HepG2 (cell line): ENCODE data around the gene C1RL. TPM values are rescaled to one million over a fixed set of nuclear protein-coding genes. Genes with fewer than 3 reads are reported as not detected.

Source experiments
- KIAA2018 ChIP-seq: sonication (generic); formaldehyde crosslinking; IDR thresholded peaks from 2 replicates; pipeline ENCODE4 v1.5.0; 2020; ENCODE audit warnings: mild to moderate bottlenecking, missing genetic modification reagents, borderline replicate concordance
- LRRFIP1 ChIP-seq: sonication (generic); formaldehyde crosslinking; conservative IDR thresholded peaks from 2 replicates; pipeline ENCODE4 v1.4.0; 2020; ENCODE audit warnings: missing genetic modification reagents
- MTF2 ChIP-seq: sonication (generic); formaldehyde crosslinking; IDR thresholded peaks from 2 replicates; pipeline ENCODE4 v1.5.0; 2020; ENCODE audit warnings: missing genetic modification reagents, borderline replicate concordance
- NCOR1 ChIP-seq: fragments of 200-600 bp; sonication (generic); IDR thresholded peaks from 2 replicates; pipeline ENCODE4 v1.7.0; 2017; ENCODE audit warnings: antibody characterized with exemption, low read length, borderline replicate concordance
- SP4 ChIP-seq: sonication (generic); formaldehyde crosslinking; IDR thresholded peaks from 2 replicates; pipeline ENCODE4 v1.8.1; 2023; ENCODE audit warnings: mild to moderate bottlenecking, missing genetic modification reagents
- THYN1 ChIP-seq: sonication (generic); formaldehyde crosslinking; IDR thresholded peaks from 2 replicates; pipeline ENCODE4 v1.8.1; 2023; ENCODE audit warnings: low read depth, mild to moderate bottlenecking, moderate library complexity, missing genetic modification reagents, borderline replicate concordance
- ZNF567 ChIP-seq: sonication (generic); formaldehyde crosslinking; IDR thresholded peaks from 2 replicates; pipeline ENCODE4 v1.8.1; 2023; ENCODE audit warnings: mild to moderate bottlenecking, missing genetic modification reagents, borderline replicate concordance
- ZNF629 ChIP-seq: sonication (generic); formaldehyde crosslinking; conservative IDR thresholded peaks from 2 replicates; pipeline ENCODE4 v1.5.0; 2020; ENCODE audit warnings: missing genetic modification reagents
- ZNF704 ChIP-seq: sonication (generic); formaldehyde crosslinking; IDR thresholded peaks from 2 replicates; pipeline ENCODE4 v1.8.1; 2023; ENCODE audit warnings: mild to moderate bottlenecking, inconsistent platforms, moderate library complexity, missing genetic modification reagents, borderline replicate concordance
- polyA plus RNA-seq, 8 experiments: library from polyadenylated mRNA; depleted of rRNA in 3 of 8; stranded (reverse) in 7 of 8; unstranded in 1 of 8; fragments of >200 nt; fragmentation: Illumina TruSeq in 4 of 8; extraction: Trizol in 4 of 8; gene quantifications; 2 replicates each; pipeline versions ENCODE4 v1.2.1 to v1.2.3, GENCODE V29; 2011 to 2016; ENCODE audit warnings: low read depth in 4 of 8, missing spikeins in 1 of 8, mixed read lengths in 1 of 8; ENCODE audit not compliant: insufficient read depth in 1 of 8
- total RNA-seq, 5 experiments: library from RNA; depleted of rRNA; stranded (reverse); fragments of >200 nt; fragmentation: Illumina TruSeq; extraction: Trizol; gene quantifications; 2 replicates each; pipeline ENCODE4 v1.2.3, GENCODE V29; 2016; ENCODE audit warnings: low read depth in 1 of 5
- TF ChIP-seq, protein P1 (sequence below): sonication (generic); formaldehyde crosslinking; IDR thresholded peaks from 2 replicates; pipeline ENCODE4 v1.4.0; 2020; ENCODE audit warnings: missing genetic modification reagents, borderline replicate concordance

The C1RL gene
- total and polyA plus RNA-seq, 2 of the 13 experiments (the other 11 are each of a cell fraction or from before 2014, with no cell fraction given), result 28.9 to 53.1 TPM

DNA sequence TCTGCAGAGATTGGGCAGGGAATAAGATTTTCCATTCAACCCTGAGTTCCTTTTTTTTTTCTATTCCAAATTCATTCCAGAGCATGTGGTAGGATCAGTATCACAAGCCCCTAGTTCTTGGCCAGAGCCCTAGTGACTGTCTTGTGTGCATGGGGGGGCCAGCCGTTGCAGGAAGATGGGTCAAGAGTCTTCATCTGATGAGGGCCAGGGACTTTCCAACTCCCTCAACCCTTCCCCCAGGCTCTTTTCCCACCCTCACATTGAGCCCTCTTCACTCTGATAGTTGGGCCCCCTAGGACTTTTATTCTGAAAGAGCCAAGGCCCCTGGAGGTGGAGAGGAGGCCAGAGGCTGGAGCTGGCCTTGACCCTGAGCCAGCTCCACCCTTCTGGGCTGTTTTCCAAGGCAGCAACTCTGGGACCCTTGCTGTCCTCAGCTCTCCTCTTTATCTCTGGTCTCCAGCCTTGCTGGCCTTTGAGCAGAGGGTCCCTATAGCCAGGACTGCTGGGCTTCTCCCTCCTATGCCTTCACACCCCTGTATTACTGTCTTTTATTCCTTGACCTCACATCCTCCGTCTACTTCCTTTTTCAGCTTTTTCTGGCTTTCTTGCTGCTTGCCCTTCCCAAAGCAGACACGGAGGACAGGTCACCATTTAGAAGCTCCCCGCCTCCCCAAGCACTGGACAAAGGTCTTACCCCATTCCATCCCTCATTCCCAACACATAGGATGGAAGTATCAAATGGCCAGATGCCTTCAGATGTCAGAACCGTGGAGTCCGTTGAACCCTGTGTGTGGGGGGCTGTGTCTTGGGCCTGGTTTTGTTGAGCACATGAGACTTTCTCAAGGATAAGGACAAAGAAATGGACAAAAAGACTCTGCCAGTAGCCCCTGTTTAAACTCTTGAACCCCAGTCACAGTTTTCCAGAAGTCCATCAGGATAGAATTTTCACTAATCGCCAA lies 14.1 kb upstream of the C1RL start (continued):
- TF ChIP-seq ZNF629 (CRISPR knock-in tag), result no peak
- no peak for TF ChIP-seq ZNF567
- TF ChIP-seq NCOR1, result peak; percentile 78
- no peak for TF ChIP-seq MTF2 (CRISPR knock-in tag)
- TF ChIP-seq LRRFIP1, result no peak
- no peak for TF ChIP-seq ZNF704
- TF ChIP-seq THYN1, result no peak
- TF ChIP-seq KIAA2018 (CRISPR knock-in tag), result no peak
- TF ChIP-seq, protein P1, sequence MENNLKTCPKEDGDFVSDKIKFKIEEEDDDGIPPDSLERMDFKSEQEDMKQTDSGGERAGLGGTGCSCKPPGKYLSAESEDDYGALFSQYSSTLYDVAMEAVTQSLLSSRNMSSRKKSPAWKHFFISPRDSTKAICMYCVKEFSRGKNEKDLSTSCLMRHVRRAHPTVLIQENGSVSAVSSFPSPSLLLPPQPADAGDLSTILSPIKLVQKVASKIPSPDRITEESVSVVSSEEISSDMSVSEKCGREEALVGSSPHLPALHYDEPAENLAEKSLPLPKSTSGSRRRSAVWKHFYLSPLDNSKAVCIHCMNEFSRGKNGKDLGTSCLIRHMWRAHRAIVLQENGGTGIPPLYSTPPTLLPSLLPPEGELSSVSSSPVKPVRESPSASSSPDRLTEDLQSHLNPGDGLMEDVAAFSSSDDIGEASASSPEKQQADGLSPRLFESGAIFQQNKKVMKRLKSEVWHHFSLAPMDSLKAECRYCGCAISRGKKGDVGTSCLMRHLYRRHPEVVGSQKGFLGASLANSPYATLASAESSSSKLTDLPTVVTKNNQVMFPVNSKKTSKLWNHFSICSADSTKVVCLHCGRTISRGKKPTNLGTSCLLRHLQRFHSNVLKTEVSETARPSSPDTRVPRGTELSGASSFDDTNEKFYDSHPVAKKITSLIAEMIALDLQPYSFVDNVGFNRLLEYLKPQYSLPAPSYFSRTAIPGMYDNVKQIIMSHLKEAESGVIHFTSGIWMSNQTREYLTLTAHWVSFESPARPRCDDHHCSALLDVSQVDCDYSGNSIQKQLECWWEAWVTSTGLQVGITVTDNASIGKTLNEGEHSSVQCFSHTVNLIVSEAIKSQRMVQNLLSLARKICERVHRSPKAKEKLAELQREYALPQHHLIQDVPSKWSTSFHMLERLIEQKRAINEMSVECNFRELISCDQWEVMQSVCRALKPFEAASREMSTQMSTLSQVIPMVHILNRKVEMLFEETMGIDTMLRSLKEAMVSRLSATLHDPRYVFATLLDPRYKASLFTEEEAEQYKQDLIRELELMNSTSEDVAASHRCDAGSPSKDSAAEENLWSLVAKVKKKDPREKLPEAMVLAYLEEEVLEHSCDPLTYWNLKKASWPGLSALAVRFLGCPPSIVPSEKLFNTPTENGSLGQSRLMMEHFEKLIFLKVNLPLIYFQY (CRISPR knock-in tag), result no peak
- TF ChIP-seq SP4, result no peak; the same call in 1 of the 2 replicates
